ENCODE data around the gene SBK3.

GRCh38 chr19:55536366-55536765, 9.0 kb downstream of the SBK3 start:
- TF ChIP-seq, protein P1, sequence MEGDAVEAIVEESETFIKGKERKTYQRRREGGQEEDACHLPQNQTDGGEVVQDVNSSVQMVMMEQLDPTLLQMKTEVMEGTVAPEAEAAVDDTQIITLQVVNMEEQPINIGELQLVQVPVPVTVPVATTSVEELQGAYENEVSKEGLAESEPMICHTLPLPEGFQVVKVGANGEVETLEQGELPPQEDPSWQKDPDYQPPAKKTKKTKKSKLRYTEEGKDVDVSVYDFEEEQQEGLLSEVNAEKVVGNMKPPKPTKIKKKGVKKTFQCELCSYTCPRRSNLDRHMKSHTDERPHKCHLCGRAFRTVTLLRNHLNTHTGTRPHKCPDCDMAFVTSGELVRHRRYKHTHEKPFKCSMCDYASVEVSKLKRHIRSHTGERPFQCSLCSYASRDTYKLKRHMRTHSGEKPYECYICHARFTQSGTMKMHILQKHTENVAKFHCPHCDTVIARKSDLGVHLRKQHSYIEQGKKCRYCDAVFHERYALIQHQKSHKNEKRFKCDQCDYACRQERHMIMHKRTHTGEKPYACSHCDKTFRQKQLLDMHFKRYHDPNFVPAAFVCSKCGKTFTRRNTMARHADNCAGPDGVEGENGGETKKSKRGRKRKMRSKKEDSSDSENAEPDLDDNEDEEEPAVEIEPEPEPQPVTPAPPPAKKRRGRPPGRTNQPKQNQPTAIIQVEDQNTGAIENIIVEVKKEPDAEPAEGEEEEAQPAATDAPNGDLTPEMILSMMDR (IDR thresholded peaks at IDR 0.05): no peak
- TF ChIP-seq POLR2A (IDR thresholded peaks at IDR 0.05): no peak
